Suprapubic skin (tissue), 3 donors: Measurements from ENCODE around the gene STXBP1.

Experiments used
- CTCF ChIP-seq, 2 donors: fragments of 200-600 bp in 1 of 2; fragments of 450-650 bp in 1 of 2; sonication (generic) in 1 of 2; IDR thresholded peaks; one replicate each; pipeline ENCODE4 v1.5.1; 2016 to 2019; ENCODE audit warnings: antibody characterized with exemption in 2 of 2, mild to moderate bottlenecking in 1 of 2, moderate library complexity in 1 of 2
- EP300 ChIP-seq: sonication (generic); formaldehyde crosslinking; IDR thresholded peaks from one replicate; pipeline ENCODE4 v1.6.1; 2017; ENCODE audit warnings: antibody characterized with exemption
- POLR2A ChIP-seq, 2 donors: fragments of 450-650 bp; IDR thresholded peaks; one replicate each; pipeline ENCODE4 v1.6.1; 2017; ENCODE audit warnings: antibody characterized with exemption in 2 of 2, mild to moderate bottlenecking in 2 of 2, moderate library complexity in 2 of 2

- TF ChIP-seq CTCF (IDR thresholded peaks at IDR 0.05) (no peak), EP300 (no peak), POLR2A (IDR thresholded peaks at IDR 0.05) (no peak)
Observed at GRCh38 chr9:127721391-127721821, 109.3 kb downstream of the STXBP1 start.
